GM20431 (cell line): ENCODE measurements around the gene AKAP10.
"Not testable (repeated sequence)": the region's sequence is repeated elsewhere in the genome, so short reads cannot be mapped to it uniquely, and the experiment has no call there.

ENCODE experiments used
- in situ Hi-C: fragments of 300-500 bp; cut with MseI, MboI; formaldehyde crosslinking; loops from one replicate; pipeline ENCODE4 v1.15.0; 2020; ENCODE audit warnings: low sequenced_read_pairs; ENCODE audit not compliant: unreplicated experiment

AKAP10 gene

GRCh38 chr17:19937522-19937921 lies 40.1 kb downstream of the AKAP10 start:
- in situ Hi-C loops: no loop called here

GRCh38 chr17:19935169-19935568 lies 42.5 kb downstream of the AKAP10 start:
- in situ Hi-C loops: no loop called here

GRCh38 chr17:19933628-19934027 lies 44.0 kb downstream of the AKAP10 start:
- in situ Hi-C loops: no loop called here

GRCh38 chr17:19933221-19933620 lies 44.4 kb downstream of the AKAP10 start:
- in situ Hi-C loops: no loop called here

GRCh38 chr17:19928299-19928698 lies 49.3 kb downstream of the AKAP10 start:
- in situ Hi-C loops: no loop called here

GRCh38 chr17:19915245-19915978 lies 62.2 kb downstream of the AKAP10 start:
- in situ Hi-C loops: no loop called here

- in situ Hi-C loops: no loop called here
Measured at GRCh38 chr17:19911033-19911432, 66.6 kb downstream of the AKAP10 start.

GRCh38 chr17:19909139-19909538 lies 68.5 kb downstream of the AKAP10 start:
- in situ Hi-C loops: no loop called here

- in situ Hi-C loops: no loop called here
Measured at GRCh38 chr17:19905502-19905901, 72.1 kb downstream of the AKAP10 start.

GRCh38 chr17:19904924-19905323 lies 72.7 kb downstream of the AKAP10 start:
- in situ Hi-C loops: no loop called here

GRCh38 chr17:19904412-19904811 lies 73.2 kb downstream of the AKAP10 start:
- in situ Hi-C loops: no loop called here

GRCh38 chr17:19900809-19901208 lies 76.8 kb downstream of the AKAP10 start:
- in situ Hi-C loops: no loop called here

GRCh38 chr17:19897903-19898302 lies 79.7 kb downstream of the AKAP10 start:
- in situ Hi-C loops: no loop called here

GRCh38 chr17:19897090-19897837 lies 80.4 kb downstream of the AKAP10 start:
- in situ Hi-C loops: no loop called here

GRCh38 chr17:19896679-19897078 lies 80.9 kb downstream of the AKAP10 start:
- in situ Hi-C loops: no loop called here

GRCh38 chr17:19890554-19890953 lies 87.1 kb downstream of the AKAP10 start:
- in situ Hi-C loops: not testable (repeated sequence)

GRCh38 chr17:19890001-19890400 lies 87.6 kb downstream of the AKAP10 start:
- in situ Hi-C loops: not testable (repeated sequence)

GRCh38 chr17:19886116-19886515 lies 91.5 kb downstream of the AKAP10 start:
- in situ Hi-C loops: no loop called here

- in situ Hi-C loops: no loop called here
Measured at GRCh38 chr17:19883537-19884215, 94.0 kb downstream of the AKAP10 start.

- in situ Hi-C loops: no loop called here
Measured at GRCh38 chr17:19880393-19880792, 97.2 kb downstream of the AKAP10 start.

- in situ Hi-C loops: no loop called here
Measured at GRCh38 chr17:19877364-19877945, 100.2 kb downstream of the AKAP10 start.
